Gastroesophageal sphincter (tissue), 3 donors: ENCODE measurements around the gene F10.

Source experiments
- CTCF ChIP-seq, 4 experiments: fragments of 200-600 bp in 2 of 4; fragments of 450-650 bp in 2 of 4; sonication (generic) in 1 of 4; IDR thresholded peaks; one replicate each; pipeline ENCODE4 v1.5.1; 2017 to 2019; ENCODE audit warnings: antibody characterized with exemption in 4 of 4, mild to moderate bottlenecking in 2 of 4, moderate library complexity in 2 of 4
- EP300 ChIP-seq: sonication (generic); formaldehyde crosslinking; IDR thresholded peaks from one replicate; pipeline ENCODE4 v1.6.1; 2017; ENCODE audit warnings: antibody characterized with exemption, mild to moderate bottlenecking
- POLR2A ChIP-seq, 2 donors: fragments of 450-650 bp; IDR thresholded peaks; one replicate each; pipeline ENCODE4 v1.6.1; 2017; ENCODE audit warnings: antibody characterized with exemption in 2 of 2, mild to moderate bottlenecking in 2 of 2, moderate library complexity in 1 of 2
- POLR2AphosphoS5 ChIP-seq: sonication (generic); formaldehyde crosslinking; IDR thresholded peaks from one replicate; pipeline ENCODE4 v1.6.1; 2017; ENCODE audit warnings: antibody characterized with exemption

GRCh38 chr13:113080361-113080831 lies 42.2 kb upstream of the F10 start:
- no peak for TF ChIP-seq POLR2AphosphoS5
- no peak for TF ChIP-seq CTCF (IDR thresholded peaks at IDR 0.05)
- no peak for TF ChIP-seq POLR2A (IDR thresholded peaks at IDR 0.05)
- TF ChIP-seq EP300 = no peak
